GM23248 (cell line): ENCODE measurements around the gene SET.

ENCODE experiments used
- EZH2 ChIP-seq: fragments of 200-600 bp; sonication (generic); IDR thresholded peaks from 2 replicates; pipeline ENCODE4 v1.6.1; 2018; ENCODE audit warnings: antibody characterized with exemption, mild to moderate bottlenecking; ENCODE audit not compliant: insufficient read depth, poor library complexity, severe bottlenecking
- EZH2phosphoT487 ChIP-seq: fragments of 200-600 bp; sonication (generic); IDR thresholded peaks from 2 replicates; pipeline ENCODE4 v1.6.1; 2018; ENCODE audit warnings: antibody characterized with exemption, moderate library complexity, mild to moderate bottlenecking, low read depth; ENCODE audit not compliant: insufficient read depth

DNA sequence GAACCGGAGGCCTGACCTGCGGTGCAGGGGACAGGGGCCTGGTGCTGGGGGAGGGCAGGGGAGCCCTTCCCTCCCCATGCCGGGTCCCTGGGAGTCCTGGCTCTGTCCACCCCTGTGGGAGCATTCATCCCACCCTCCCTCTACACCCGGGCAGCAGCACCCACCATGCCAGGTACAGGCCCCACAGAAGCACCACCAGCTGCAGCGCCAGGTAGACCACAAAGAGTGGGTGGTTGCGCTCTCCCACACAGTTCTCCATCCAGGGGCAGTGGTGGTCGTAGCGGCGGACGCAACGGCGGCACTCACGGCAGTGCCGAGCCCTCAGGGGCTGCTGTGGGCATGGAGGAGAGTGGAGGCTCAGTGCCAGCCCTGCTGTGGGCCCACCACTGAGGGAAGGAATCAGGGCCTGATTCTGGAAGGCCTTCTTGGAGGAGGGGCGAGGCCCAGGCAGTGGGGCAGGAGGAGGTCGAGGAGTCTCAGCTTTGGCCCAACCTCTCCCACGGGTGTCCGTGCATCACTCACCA, 32.5 kb downstream of the SET start:
- TF ChIP-seq EZH2 = no peak
- no peak for TF ChIP-seq EZH2phosphoT487
